Measurements from ENCODE around the gene RAB5B.

GRCh38 chr12:55937981-55938380 lies 35.9 kb upstream of the RAB5B start:
- no peak for TF ChIP-seq EZH2 (IDR thresholded peaks at IDR 0.05; ENCODE audit: insufficient read depth, poor library complexity, severe bottlenecking)
- no peak for TF ChIP-seq EZH2phosphoT487 (IDR thresholded peaks at IDR 0.05; ENCODE audit: insufficient read depth, low read depth)

All from GM23248 (cell line).